Forelimb muscle (tissue), 1 donor: Measurements from ENCODE around the gene TEAD3. TPM values are rescaled to one million over a fixed set of nuclear protein-coding genes. Genes with fewer than 3 reads are reported as not detected.

Experiments used
- DNase-seq: peaks from one replicate; pipeline ENCODE4 v3.0.0-alpha.2; 2013; ENCODE audit warnings: low read depth
- polyA plus RNA-seq: library from polyadenylated mRNA; unstranded; fragments of 120-200 nt; gene quantifications from one replicate; pipeline ENCODE4 v1.2.1, GENCODE V29; 2013; ENCODE audit not compliant: insufficient read length

TEAD3 gene
- polyA plus RNA-seq, 1 donor, result 75.7 TPM

GRCh38 chr6:35512740-35513139, 15.9 kb upstream of the TEAD3 start, which contains the start of gene TULP1:
TULP1 (minus strand) TSS chr6:35512896; CDS start chr6:35512858, 38 bp downstream.
- no peak for DNase-seq

- no peak for DNase-seq
Measured at GRCh38 chr6:35512006-35512405, 15.1 kb upstream of the TEAD3 start.

- DNase-seq, result no peak
Measured at GRCh38 chr6:35511562-35511941, 14.7 kb upstream of the TEAD3 start.

DNA sequence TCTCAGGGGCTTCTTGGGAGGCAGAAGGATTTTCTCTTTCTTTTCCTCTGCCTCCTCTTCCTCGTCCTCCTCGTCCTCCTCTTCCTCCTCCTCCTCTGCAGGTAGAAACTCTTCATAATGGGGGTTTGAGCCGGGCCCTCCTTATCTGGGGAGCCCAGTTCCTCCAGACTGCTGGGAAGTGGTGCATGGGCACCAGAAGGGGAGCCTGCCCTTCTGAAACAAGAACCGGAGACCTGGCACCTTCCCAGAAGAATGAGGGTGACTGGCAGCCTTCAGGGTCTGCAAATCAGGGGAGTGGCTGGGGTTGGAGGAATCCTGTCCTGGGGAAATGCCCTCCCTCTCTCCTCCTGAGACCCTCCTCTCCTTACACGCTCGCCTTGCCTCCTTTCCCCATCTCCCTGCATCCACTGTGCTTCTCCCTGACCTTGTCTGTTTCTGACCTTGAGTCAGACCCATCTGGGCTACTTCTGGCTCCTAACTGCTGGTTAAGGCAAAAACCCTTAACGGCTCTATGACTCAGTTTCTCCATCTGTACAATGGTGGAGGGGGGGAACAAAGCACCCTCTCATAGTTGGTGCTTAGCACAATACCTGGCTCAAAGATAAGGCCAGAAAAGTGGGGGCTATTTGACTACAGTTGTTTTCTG, 14.2 kb upstream of the TEAD3 start:
- no peak for DNase-seq

- no peak for DNase-seq
Measured at GRCh38 chr6:35508542-35508941, 11.7 kb upstream of the TEAD3 start.

- DNase-seq, result no peak
Measured at GRCh38 chr6:35508027-35508426, 11.1 kb upstream of the TEAD3 start.

DNA sequence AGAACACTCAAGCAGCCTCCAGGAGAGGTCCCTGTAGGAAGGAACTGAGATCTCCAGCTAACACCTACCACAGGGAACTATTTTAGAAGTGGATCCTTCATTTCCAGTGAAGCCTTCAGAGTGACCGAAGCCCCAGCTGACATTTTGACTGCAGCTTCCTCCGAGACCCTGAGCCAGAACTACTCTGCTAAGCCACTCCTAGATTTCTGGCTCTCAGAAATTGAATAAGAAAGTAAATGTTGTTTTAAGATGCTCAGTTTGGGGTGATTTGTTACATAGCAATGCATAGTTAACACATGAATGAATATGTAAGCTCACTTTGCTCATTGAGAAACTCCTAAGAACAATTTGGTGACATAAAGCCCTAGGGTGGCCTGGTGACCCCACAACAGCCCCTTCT, 10.3 kb upstream of the TEAD3 start:
- DNase-seq, result no peak

GRCh38 chr6:35506536-35506935, 9.7 kb upstream of the TEAD3 start:
- no peak for DNase-seq

DNA sequence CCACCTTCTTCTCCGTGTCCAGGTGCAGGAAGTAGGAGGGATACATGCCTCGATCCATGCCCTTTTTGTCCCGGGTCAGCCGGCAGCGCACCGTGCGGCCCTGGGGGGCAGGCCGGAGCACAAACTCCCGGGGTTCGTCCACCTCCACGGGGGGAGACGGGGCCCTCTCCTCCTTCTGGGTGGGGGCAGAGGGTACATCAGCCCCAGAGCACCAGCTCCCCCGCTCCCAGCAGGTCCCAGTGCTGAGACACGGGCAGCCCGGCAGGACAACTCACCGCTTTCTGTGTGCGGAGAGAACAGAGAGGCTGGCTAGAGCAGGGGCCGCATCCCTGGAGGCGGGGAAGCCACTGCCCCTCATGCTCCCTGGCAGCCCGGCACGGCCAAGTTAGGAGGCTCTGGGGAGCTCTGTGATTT, 9.1 kb upstream of the TEAD3 start:
- no peak for DNase-seq

GRCh38 chr6:35503534-35503933, 6.7 kb upstream of the TEAD3 start:
- DNase-seq, result no peak

GRCh38 chr6:35501784-35502183, 4.9 kb upstream of the TEAD3 start:
- no peak for DNase-seq

- no peak for DNase-seq
Measured at GRCh38 chr6:35500782-35501181, 3.9 kb upstream of the TEAD3 start.

GRCh38 chr6:35499372-35499771, 2.5 kb upstream of the TEAD3 start:
- DNase-seq, result no peak

GRCh38 chr6:35498422-35499067, 1.7 kb upstream of the TEAD3 start:
- no peak for DNase-seq

GRCh38 chr6:35497571-35498421, 917 bp upstream of the TEAD3 start:
- DNase-seq, result no peak

DNA sequence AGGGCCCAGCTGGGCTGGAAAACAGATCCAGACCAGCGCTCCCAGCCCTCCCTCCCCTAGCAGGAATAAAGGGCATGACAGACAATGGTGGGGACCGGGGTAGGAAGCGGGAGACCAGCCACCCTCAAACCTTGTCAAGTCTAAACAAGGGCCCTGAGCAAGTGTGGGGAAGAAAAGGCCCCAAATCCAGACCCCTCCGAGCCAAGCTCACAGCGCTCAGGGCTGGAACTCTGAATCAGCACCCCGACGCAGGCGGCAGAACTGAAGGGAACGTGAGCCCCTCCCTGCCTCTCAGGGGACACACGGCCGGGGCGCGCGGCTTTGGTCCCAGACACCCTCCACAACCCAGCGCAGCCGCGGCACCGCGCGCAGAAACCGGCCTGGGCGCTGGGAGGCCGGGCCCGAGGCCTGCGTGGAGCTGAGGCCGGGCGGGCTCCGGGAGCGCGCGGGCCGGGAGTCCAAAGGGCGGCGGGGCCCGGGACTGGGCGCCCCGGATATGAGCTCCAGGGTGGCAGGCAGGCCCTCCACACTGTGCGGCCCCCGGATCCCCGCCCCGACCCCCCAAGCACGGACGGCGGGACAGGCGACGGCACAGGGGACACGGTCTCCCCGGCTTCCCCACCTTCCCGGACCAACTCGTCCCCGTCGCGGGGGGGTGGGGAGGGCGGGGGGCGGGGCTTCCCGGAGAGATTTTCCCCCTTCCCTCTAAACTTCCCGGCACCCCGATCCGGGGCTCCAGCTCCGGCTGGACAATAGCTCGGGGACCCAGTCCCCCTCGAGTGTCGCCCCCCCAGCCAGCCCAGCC, 641 bp downstream of the TEAD3 start:
- no peak for DNase-seq

DNA sequence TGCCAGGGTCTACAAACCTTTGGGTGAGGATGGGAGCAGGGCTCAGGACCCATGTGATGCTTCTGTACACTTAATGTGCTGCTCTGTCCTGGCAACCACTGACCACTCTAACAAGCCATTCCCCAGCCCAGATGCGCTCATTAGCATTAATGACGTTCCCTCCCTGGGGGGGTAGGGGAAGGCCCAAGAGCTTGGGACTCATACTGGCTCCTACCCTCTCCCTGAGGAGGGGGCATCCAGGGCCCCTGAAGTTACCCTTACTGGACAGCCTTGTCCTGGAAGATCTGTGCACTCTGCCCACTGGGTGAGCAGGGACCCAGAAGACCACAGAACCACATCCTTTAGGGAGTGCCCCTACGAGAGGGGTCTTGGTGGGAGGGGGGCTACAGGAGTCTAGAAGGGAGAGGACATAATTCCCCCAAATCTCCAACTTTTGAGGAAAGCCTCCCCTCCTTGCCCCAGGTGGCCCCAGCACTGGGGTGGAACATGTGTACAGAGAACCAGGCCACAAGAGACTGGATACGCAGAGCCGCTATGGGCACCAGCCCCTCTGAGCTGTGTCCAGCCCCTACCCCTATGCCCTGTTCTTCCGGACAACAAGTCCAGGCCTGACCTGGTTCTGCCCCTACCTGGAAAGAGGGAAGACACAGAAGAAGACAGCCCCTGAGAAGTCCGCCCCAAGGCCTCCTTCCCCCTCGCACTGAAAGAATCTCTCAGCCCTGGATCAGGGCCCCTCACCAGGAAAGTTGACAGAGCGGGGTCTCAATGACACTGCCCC, 1.4 kb downstream of the TEAD3 start:
- DNase-seq, result no peak

DNA sequence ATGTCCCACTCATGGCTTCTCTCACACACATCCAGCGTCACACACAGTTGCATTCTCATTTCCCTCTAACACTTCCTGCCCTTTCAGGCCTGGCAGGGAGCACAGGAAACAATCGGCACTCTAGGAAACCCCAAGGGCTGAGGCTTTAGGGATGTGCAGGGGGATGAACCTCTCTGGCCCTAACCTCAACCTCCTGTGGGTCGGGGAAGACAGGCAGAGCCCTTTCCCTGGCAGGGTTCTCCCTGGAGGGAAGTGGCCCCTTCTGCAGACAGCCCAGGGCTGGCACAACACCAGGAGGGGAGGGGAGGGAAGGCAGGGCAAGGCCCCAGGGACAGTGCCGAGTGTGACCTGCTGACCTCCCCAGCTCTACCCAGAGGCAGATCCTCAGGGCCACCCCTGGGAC, 2.7 kb downstream of the TEAD3 start:
- DNase-seq, result no peak

DNA sequence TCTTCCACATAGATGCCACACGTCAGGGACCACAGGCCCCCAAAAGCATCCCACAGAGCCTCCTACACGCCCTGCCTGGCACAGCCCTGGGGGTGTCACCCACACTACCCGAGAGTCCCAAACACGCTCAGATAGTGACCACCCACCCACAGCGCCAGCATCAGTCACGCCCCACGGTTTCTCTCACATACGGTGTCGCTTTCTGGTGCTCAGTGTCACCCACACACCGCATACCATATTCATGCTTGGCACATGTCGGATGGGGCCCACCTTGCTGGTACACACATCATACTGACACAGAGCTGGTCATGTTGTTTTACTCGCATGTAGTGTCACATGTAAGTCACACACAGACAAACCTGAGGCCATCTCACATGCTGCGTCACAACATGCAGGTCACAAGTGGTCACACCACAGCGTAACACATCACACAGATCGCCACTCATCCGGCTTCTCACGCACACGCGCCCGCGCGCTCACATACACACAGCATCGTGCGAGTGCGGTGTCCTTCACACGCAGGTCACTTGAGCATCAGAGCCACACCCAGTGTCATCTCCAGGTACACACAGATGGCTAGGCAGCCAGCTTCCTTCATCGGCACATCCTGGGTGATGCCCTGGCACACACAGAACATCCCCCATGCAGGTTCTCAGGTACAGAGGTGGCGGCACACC, 3.4 kb downstream of the TEAD3 start:
- DNase-seq, result no peak

DNA sequence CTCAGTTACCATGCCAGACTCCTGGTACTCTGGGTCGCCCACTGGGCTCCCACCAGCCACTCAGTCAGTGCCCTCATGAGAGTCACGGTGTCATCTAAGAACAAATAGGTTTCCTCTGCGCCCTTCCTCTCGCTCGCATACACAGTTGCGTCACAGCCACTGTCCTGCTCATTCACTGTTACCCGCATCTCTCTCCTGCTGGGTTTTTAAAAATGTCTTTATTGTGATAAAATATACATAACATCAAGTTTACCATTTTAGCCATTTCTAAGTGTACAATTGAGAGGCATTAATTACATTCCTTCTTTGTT, 4.0 kb downstream of the TEAD3 start:
- no peak for DNase-seq
